Measurements from ENCODE around the gene COL19A1. TPM values are rescaled to one million over a fixed set of nuclear protein-coding genes. Genes with fewer than 3 reads are reported as not detected.

Gene COL19A1
- total RNA-seq, 1 experiment from 2014 or later, result not detected

GRCh38 chr6:70216767-70217166, 350.4 kb downstream of the COL19A1 start:
- H4K20me1 ChIP-seq (ENCODE audit: insufficient read depth), result no peaks in the 10 kb centered on the region
- H3K27me3 ChIP-seq (ENCODE audit: insufficient read depth, low read depth), result no peaks in the 10 kb centered on the region
- H3K27ac ChIP-seq, result no peak overlapping the region
- ChIA-PET CTCF (no interaction called here), POLR2A (ENCODE audit: unreplicated experiment) (no interaction called here)
- no peaks in the 10 kb centered on the region for H3K36me3 ChIP-seq (ENCODE audit: low read depth)
- no peak for DNase-seq
- H3K9me3 ChIP-seq (ENCODE audit: insufficient read depth, low read depth), result no peaks in the 10 kb centered on the region
- no peaks in the 10 kb centered on the region for H3K9me2 ChIP-seq (ENCODE audit: insufficient read depth)
- BruUV-seq (replicated peaks), result no TSS peak
- no peak overlapping the region for H2AFZ ChIP-seq
- H3K4me2 ChIP-seq, result no peak overlapping the region
- TF ChIP-seq EZH2 (IDR thresholded peaks at IDR 0.05; ENCODE audit: low read depth) (no peak), CTCF (conservative IDR thresholded peaks at IDR 0.05) (no peak)
- no peak overlapping the region for H3K4me3 ChIP-seq
- intact Hi-C loops (cut with micrococcal nuclease; ENCODE audit: unreplicated experiment), result no loop called here
- no peaks in the 10 kb centered on the region for H3K4me1 ChIP-seq (replicated peaks; ENCODE audit: insufficient read depth)
- H3F3A ChIP-seq (ENCODE audit: insufficient read depth, low read depth), result no peaks in the 10 kb centered on the region
- H3K79me2 ChIP-seq (ENCODE audit: low read depth), result no peaks in the 10 kb centered on the region

DNA sequence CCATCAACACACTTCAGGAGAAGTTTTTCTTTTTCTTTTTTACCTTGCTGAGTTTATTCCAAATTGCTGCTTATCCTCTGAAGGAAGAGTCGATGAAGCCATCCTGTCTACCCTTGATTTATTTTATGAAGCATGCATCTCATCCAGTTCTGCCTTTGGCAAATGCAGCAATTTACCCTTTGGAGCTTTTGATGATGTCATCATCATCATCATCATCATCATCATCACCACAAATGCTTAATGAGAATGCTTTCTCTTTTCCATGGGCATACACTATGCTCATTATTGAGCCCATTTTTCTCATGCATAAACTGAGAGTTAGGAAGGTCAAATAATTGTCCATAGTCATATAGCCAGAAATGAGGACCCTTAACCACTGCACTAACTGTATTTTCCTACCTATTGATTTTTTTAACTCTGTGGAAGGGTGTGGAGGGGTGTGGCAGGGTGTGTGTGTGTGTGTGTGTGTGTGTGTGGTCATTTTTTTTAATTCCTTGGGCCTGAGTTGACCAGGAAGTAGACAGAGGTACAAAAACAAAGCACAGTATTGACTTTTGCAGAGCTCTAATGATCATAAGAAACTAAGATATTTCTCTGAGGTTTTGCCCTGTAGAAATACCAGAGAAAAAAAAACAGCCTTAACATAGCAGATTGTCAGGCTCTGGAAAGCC, 353.7 kb downstream of the COL19A1 start:
- POLR2A ChIA-PET (ENCODE audit: unreplicated experiment), result no interaction called here
- no peaks in the 10 kb centered on the region for H3K79me2 ChIP-seq (ENCODE audit: low read depth)
- no peaks in the 10 kb centered on the region for H3F3A ChIP-seq (ENCODE audit: insufficient read depth, low read depth)
- no peak overlapping the region for H3K4me2 ChIP-seq
- BruUV-seq (replicated peaks), result no TSS peak
- CTCF ChIA-PET, result interaction anchor here (0.6 to 1.4 kb wide), 2 partner anchors 507 to 665 kb away, joined by 3 to 7 read pairs; no protein-coding TSS in a partner anchor
- H3K4me1 ChIP-seq (replicated peaks; ENCODE audit: insufficient read depth), result no peaks in the 10 kb centered on the region
- H3K27me3 ChIP-seq (ENCODE audit: insufficient read depth, low read depth), result peaks cover 2% of the 10 kb centered on the region; the same call in 1 of the 2 replicates
- no peaks in the 10 kb centered on the region for H3K9me3 ChIP-seq (ENCODE audit: insufficient read depth, low read depth)
- H4K20me1 ChIP-seq (ENCODE audit: insufficient read depth), result no peaks in the 10 kb centered on the region
- no peak overlapping the region for H3K27ac ChIP-seq
- no peak overlapping the region for H3K4me3 ChIP-seq
- DNase-seq, result no peak
- TF ChIP-seq EZH2 (IDR thresholded peaks at IDR 0.05; ENCODE audit: low read depth), result no peak
- no peak for TF ChIP-seq CTCF (conservative IDR thresholded peaks at IDR 0.05)
- intact Hi-C loops (cut with micrococcal nuclease; ENCODE audit: unreplicated experiment), result loop anchor here (2.0 to 10.0 kb wide), 3 partner anchors 662 to 793 kb away; partner anchors contain the start of gene B3GAT2
- H3K36me3 ChIP-seq (ENCODE audit: low read depth), result no peaks in the 10 kb centered on the region
- H3K9me2 ChIP-seq (ENCODE audit: insufficient read depth), result no peaks in the 10 kb centered on the region
- H2AFZ ChIP-seq, result no peak overlapping the region

- intact Hi-C loops (cut with micrococcal nuclease; ENCODE audit: unreplicated experiment), result loop anchor here (2.0 to 10.0 kb wide), 3 partner anchors 661 to 792 kb away; partner anchors contain the start of gene B3GAT2
- no peaks in the 10 kb centered on the region for H3K4me1 ChIP-seq (replicated peaks; ENCODE audit: insufficient read depth)
- TF ChIP-seq EZH2 (IDR thresholded peaks at IDR 0.05; ENCODE audit: low read depth) (no peak), CTCF (conservative IDR thresholded peaks at IDR 0.05) (peak; percentile 86)
- H2AFZ ChIP-seq, result no peak overlapping the region
- ChIA-PET CTCF (interaction anchor here (0.5 to 1.4 kb wide), 18 partner anchors 10 to 1859 kb away, joined by 3 to 11 read pairs (median 4); partner anchors contain the start of gene B3GAT2), POLR2A (ENCODE audit: unreplicated experiment) (interaction anchor here (0.6 kb wide), 2 partner anchors 300 to 791 kb away, joined by 4 to 6 read pairs; no protein-coding TSS in a partner anchor)
- H3K4me3 ChIP-seq, result no peak overlapping the region
- H3K27ac ChIP-seq, result no peak overlapping the region
- H4K20me1 ChIP-seq (ENCODE audit: insufficient read depth), result no peaks in the 10 kb centered on the region
- BruUV-seq (replicated peaks), result no TSS peak
- no peaks in the 10 kb centered on the region for H3K79me2 ChIP-seq (ENCODE audit: low read depth)
- H3K9me2 ChIP-seq (ENCODE audit: insufficient read depth), result no peaks in the 10 kb centered on the region
- peaks cover 4% of the 10 kb centered on the region; the same call in 1 of the 2 replicates for H3K27me3 ChIP-seq (ENCODE audit: insufficient read depth, low read depth)
- no peak overlapping the region for H3K4me2 ChIP-seq
- H3F3A ChIP-seq (ENCODE audit: insufficient read depth, low read depth), result no peaks in the 10 kb centered on the region
- no peaks in the 10 kb centered on the region for H3K9me3 ChIP-seq (ENCODE audit: insufficient read depth, low read depth)
- no peaks in the 10 kb centered on the region for H3K36me3 ChIP-seq (ENCODE audit: low read depth)
- no peak for DNase-seq
These were observed 354.8 kb downstream of the COL19A1 start for GRCh38 chr6:70221025-70221714.

All from PC-9 (cell line).